Measurements from ENCODE around the gene TMEM129.
"Not testable (repeated sequence)": the region's sequence is repeated elsewhere in the genome, so short reads cannot be mapped to it uniquely, and the experiment has no call there.

The TMEM129 gene

DNA sequence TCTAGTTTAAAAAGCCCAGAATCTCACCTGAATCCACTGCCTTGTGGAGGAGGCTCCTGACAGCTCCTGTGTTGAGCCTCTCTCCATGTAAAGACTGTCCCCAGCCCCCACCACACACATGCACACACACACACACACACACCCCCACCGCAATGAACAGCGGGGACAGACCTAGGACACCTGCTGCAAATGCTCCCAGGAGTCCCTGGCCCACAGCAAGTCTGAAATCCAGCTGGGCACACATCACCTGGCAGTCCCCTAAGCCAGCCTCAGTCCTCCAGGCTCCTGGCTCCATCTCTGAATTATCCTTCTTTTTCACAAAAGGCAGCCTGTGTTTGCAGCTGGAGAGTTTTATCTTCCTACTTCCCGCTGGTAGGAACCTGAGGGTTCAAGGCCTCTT is 30.4 kb downstream of the TMEM129 start:
- DNase-seq: no peak

DNA sequence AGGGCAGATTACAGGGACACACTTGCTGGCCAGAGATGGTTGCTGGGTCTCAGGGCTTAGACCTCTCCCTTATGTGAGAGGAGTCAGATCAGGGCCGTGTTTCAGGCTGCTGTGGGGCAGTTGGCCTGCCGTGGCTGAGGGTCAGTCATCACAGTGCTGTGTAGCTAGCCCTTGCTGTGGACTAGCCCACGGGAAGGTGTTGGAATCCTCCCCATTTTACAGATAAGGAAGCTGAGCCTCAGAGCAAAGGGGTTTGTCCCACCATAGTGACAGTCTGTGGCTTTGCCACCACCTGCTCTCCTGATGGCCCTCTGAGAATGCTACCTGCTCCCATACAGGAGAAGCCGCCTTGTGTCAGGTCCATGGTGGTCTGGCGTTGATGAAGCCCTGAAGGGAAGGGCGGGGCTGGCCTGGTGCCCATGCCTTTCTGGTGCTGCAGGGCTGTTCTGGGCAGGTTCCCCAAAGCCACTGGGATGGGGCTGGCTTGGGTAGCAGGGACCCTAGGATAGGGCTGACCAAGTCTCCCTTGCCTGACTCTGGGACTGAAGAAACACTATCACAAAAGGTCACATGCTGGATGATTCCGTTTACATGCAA is 34.6 kb downstream of the TMEM129 start:
- no peak for DNase-seq

DNA sequence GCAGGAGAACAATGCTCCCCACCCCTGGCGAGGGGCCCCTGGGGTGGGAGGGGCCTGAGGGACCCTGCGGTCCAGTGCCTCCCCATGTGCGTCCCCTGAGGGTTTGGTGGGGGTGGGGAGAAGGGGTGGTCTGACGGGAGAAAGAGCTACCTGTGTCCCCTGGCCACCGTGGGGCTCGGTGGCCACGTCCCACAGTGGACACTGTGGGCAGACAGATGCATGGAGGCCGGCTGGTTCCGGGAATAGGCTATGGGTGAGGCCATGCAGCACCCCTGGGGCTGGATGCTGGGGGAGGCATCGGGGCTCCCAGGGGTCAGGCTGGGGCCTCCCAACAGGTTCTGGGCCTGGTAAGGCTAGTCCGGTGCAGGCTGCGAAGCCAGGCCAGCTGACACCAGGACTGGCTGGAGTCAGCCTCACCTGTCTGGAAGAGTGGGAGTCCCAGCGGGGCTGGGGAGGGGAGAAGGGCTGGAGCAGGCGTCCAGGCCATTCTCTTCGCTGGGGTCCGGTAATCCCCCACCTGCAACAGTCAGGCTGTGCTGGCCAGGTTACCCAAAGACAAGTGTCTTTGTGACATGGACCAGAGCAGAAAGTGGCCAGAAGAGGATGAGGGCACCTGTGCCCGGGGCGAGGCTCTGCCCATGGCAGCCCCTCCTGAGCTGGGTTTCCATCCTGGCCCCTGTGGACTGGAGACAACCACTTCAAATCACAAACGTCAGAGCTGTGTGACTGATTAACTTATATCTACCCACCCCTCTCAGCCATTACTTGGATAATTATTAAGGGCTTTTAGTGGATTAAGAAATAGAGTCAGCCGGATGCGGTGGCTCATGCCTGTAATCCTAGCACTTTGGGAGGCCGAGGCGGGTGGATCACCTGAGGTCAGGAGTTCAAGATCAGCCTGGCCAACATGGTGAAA is 35.6 kb downstream of the TMEM129 start:
- DNase-seq: no peak

DNA sequence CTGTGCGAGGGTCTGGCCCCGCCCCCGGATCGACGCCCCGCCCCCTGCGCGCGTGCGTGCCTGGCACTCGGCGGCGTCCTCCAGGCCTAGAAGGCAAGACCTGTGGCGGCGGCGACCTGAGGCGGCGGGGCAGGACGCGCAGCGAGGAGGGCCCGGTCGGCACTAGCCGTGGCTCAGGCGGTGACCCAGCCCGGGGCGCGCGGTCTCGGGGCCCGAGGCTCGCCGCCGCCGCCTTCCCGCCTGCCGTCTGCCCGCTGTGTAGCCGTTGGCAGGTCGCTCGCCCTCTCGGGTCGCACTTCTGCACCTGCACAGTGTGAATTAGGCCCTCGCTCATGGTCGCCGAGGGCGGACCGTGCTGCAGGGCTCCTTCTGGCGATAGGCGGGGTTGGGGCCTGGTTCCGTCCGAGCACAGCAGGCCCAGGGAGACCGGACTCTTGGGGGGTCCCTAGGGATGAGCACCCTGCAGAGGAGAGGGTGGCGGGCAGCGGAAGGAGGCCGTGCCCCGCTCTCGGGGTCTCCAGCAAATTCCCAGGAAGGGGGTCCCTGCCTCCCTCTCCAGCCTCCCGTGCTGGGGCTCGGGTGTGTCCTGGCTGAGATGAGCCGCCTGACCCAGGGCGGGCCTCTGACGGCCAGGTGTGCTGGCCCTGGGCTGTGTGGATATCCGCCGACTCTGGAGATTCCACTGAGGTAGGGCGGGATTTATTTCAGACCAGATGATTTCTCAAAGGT is 36.5 kb downstream of the TMEM129 start:
- DNase-seq: no peak

DNA sequence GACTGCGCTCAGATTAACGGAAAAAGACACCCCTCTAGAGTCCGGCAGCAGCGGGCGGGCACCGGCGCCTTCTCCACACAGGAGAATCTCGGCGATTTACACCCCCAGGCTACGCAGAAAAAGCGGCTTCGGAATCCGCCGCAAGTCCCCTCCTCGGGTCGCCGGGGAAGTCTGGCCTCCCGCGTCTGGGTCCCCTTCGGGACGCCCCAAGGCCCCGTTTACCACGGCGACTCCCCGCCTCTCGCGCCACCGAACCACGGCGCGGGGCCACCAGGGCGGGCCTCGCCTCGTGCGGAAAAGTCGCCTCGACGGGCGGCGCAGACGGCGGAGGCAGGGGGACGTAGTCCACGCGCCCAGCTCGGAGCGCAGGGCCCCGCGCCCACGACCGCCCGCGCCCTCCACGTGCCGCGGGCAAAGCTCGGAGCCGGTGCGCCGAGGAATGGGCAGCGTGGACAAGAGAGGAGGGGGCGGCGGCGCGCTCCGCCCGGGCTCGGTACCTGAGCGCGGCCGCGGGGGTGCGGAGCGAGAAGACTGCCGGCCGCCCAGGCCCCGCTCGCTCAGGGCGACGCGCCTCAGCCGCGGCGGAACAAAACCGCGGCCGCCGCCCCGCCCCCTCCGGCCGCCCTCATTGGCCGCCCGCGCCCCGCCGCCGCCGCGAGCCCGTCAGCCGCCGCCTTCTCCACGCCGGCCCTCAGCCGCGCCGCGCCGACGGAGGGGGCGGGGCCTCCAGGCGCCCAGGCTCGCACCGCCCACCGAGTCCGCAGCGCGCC is 37.2 kb downstream of the TMEM129 start, which contains the start of gene FAM53A:
Gene FAM53A (minus strand): TSS at position 578 of the 770 bp plus-strand sequence. CDS start 15,572 bp downstream, outside the sequence.
- DNase-seq: peak; percentile 85 to 89

DNA sequence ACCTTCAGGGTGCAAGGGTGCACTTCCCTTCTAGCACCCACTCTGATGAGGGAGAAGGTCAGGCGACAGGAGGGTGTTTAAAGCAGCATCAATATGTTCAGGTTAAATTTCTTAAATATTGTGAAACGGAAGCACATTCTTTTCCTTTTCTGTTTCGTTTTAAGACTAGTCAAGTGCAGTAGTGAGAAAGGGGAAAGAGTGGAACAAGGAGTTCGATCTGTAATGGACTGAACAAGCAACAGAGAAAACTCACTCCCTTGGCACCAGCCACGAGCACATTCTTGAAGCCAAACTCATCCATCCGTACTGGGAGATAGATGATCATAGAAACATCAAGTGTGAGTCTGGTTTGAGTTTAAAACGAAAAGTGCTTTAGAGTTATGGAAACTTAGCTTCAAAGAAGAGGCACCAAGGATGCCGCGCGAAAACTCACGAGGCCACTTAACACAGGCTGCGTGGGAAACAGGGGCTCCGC is 37.8 kb downstream of the TMEM129 start:
- no peak for DNase-seq

DNA sequence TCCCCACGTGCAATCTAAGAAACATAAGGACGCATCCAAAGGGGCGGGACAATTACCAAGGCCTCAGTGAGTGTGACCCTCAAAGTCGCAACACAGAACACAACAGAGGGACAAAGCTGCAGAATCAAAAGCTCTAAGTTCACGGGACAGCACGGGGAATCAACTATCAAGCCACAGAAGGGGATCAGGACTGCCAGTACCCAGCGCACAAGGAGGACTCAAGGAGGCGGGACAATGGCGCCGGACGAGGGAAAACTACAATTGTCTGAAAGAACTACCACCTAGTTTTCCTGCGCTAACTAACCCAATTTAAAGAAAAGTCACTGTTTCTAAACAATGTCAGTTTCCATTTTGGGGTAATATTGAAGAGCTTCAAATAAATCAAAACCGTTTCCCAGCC is 38.3 kb downstream of the TMEM129 start:
- no peak for DNase-seq

DNA sequence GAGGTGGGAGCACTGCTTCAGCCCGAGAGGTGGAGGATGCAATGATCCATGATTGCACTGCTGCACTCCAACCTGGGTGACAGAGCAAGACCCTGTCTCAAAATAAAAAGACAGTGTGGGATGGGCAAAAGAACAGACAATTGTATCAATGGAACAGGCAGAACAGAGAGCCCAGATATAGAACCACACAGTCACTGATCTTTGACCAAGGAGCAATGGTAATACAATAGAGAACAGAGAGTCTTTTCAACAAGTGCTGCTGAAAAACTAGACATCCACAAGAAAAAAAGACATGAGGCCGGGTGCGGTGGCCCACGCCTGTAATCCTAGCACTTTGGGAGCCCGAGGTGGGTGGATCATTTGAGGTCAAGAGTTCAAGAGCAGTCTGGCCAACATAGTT is 42.9 kb downstream of the TMEM129 start:
- no peak for DNase-seq

DNA sequence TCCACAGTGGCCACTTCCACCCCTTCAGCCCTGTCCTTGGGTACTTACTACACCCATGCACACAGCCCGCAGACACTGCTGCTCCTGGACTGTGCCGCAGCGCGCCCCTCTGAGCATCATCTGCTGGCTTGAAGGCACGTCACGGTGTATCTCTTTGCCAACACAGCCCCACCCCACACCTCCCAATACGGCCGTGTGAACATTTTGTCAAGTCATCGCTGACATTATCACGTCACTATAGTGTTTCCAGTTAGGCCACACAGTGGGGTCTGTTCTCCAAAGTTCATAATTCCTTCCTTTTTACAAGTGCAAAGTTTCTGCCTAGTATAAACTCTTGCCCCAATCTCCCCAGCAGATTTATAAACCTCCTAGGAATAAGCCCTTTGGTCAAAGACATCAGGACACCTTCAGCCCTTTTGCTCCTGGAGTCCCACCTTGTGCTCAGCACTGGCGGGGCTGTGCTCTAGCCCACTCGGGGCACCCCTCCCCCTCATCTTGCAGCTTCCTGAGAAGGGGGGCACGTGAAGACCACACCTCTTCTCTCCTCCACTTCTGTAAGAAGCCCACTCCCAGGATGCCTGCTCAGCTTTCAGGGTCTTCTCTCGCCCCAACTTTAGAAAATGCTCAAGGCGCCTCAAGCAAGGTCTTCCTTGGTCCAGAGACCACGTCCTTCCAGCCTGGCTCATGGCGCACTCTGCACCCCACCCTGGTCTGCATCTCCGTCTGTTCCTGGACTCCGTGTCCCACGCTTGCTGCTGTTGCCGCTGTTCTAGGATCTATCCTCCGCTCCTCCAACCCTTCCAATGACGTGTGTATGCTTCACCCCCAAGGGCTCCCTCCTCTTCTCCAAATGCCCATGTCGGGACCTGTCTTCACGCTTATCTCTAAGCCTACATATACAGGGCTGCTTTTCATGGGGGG is 44.3 kb downstream of the TMEM129 start:
- DNase-seq: no peak

DNA sequence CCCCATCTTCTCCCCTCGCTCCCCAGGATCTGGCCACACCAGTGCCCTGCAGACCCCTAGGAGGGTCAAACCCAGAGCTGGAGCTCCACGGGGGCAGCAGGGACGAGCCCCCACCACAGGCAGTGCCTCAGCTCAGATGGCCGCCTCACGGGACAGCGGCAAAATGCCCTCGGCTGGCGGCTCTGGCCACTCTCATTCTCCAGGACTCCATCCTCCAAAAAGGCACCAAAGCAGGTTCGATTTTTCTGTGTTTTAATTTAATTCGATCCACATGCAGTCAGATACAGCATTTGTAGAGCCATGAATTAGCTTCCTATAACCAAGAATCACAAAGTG is 45.4 kb downstream of the TMEM129 start:
- DNase-seq: no peak

DNA sequence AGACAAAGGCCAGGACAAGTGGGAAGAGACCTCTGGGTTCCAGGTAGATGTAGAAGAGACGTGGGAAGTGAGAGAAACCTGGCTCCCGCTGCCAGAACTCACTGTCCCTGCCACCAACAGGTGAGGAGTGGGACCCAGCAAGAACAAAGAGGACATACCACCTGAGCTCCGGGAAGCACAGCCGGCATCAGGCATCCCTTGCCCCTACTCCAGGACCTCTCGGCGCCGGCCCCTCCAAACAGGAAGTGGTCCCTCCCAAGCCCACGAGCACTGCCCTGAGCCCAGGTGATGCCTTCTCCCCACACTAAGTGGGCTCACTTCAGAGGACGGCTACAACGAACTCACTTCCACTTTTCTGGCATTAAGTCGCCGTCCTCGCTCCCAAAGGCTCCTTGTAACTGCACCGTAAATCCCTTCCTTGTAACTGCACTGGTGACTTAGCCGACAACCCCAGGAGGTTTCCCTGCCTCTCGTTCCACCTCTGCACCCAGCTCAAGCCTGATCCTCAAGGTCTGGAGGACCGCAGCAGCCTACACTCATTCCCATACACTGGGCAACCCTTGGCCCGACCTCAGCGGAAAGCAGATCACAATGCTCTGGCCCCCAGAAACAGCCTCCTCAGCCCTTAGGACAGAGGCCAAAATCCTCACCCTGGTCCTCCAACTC is 45.9 kb downstream of the TMEM129 start:
- no peak for DNase-seq

DNA sequence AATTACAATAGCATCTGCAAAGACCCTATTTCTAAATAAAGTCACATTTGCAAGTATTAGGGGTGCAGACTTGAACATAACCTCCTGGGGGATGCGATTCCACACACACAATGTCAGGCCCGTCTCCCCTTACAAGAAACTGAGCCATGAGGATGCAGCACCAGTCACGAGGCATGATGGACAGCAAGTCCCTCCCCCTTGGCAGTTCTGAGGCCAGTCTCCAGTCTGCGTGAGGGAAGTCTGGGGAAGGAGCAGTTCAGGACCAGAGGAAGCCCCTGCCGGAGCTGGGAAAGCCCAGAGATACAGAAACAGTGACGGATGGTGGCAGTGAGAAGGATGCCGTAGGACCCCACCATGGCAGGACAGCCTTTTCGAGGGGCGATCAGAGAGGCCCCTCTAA is 46.4 kb downstream of the TMEM129 start:
- DNase-seq: no peak

DNA sequence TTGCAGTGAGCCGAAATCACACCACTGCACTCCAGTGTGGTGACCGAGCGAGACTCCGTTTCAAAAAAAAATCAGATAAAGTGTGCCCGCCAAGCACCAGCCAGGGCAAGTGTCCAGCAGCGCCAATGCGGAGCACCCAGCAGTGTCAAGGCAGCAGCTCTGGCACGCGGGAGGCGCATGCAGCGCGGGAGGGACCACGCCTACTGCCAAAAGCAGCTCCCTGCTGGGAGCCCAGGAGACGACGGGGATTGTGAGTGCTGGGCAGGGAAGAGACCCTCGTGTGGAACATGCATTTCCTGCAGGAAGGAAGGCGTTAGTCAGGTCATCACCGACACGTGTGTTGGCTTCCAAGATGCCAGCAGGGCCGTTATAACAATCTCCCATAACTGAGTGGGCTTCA is 47.5 kb downstream of the TMEM129 start:
- no peak for DNase-seq

DNA sequence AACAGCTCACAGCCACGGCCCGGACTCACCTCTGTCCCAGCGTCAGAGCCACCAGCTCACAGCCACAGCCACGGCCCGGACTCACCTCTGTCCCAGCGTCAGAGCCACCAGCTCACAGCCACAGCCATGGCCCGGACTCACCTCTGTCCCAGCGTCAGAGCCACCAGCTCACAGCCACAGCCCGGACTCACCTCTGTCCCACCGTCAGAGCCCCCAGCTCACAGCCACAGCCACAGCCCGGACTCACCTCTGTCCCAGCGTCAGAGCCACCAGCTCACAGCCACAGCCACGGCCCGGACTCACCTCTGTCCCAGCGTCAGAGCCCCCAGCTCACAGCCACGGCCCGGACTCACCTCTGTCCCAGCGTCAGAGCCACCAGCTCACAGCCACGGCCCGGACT is 50.1 kb downstream of the TMEM129 start:
- DNase-seq: not testable (repeated sequence)

DNA sequence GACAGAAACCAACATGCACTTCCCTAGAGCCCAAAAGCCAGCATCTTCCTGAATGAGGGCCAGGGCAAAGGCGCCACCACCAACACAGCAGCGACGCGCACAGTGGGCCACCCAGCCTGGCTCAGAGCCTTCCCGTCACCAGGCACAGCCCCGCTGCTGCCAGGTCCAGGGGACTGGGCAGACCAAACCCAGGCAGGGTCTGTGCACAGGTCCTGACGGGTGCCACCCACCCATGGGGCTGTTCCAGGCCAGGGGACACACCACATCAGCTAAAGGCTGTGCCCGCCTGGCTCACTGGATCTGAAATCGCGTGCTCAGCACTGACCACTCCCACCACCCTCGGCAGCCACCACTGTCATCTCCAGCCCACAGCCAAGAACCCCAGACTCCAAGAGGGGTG is 50.8 kb downstream of the TMEM129 start:
- no peak for DNase-seq

DNA sequence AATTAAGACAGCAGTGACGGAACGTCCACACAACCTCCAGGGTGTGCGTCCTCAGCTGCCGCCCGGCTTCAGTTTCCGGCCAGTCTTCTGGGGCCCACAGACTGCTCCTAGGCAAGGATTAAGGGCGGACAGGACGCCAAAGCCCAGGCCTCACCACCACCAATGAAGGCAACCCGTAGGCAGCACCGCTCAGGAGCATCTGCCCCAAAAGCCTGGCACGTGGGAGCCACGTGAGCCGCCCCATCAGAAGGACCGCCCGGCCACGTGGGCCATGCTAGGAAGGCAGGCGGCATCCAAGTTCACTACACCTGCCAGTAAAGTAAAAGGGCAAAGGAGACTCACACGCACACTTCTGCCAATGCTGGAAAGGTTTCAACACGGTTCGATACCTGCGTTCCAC is 51.3 kb downstream of the TMEM129 start:
- DNase-seq: no peak

DNA sequence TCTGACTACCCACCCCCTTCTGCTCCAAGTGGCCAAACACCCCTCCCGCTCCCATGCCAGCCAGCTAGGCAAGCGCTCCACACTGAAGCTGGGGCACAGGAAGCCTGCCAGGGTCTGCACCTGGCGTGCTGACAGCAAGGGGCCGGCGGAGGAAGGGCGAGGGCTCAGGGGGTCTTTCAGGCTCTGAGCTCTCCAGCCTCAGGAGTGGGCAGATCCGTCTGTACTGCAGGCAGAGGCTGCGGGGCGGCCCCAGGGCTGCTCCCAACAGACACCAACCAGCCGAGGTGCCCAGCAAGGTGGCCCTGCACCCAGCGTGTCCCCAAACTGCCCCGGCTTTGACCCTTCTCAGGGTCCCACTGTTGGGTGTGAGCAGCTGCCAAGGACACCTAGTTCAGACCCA is 51.9 kb downstream of the TMEM129 start:
- DNase-seq: no peak

DNA sequence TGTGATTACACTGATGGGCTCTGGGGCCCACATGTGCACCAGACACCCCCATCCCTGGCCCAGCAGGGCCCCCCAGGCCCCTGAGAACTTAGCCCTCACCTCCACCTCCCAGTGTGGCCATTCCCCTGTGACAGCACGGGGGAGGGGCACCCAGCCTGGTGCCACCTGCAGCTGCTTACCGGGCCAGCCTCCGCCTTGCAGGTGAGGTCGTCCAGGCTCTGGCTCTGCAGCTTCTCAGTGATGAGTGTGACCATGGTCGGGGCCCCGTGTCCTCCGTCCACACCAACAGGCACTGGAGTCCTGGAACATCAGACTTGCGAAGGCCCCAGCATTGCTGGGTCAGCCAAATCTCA is 52.7 kb downstream of the TMEM129 start:
- DNase-seq: no peak

DNA sequence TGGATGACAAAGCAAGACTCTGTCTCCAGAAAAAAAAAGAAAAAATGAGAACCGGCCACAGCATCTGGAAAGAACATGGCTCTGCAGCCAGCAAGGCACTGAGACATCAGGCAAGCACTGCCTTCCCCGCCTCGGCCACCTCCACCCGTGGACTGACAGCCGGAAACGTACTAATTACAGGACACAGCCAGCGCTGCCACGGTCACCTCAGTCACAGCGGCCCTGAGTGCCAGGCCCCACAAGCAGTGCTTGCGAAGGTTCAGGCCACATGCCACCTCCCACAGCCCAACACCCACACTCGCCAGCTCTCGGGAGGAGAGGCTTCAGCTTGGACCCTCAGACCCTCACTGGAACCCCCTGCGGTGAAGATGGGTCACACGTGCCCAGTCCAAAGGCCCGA is 53.9 kb downstream of the TMEM129 start:
- no peak for DNase-seq

DNA sequence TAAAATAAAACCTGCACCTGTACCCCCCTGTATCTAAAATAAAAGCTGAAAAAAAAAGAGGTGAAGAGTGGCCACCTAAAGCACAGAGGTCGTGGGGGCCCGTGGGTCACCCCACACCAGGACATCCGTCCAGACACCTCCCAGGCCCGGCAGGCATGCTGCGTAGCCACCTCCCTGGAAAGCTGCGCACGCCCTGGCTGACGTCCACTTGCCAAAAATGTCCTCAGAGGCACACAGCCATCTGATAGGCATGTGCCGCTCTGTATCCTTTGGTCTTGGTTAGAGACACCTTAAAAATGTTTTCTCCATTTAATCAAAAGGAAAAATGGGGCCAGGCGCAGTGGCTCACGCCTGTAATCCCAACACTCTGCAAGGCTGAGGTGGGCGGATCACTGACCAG is 54.7 kb downstream of the TMEM129 start:
- no peak for DNase-seq
